Measurements from ENCODE around the gene SCARB1.
"Not testable (repeated sequence)": the region's sequence is repeated elsewhere in the genome, so short reads cannot be mapped to it uniquely, and the experiment has no call there.

GRCh38 chr12:124887766-124888165 lies 24.1 kb upstream of the SCARB1 start:
- TF ChIP-seq ZBTB8A (tag by site-specific recombination; IDR thresholded peaks at IDR 0.05); ZNF366 (tag by site-specific recombination; conservative IDR thresholded peaks at IDR 0.05); CTCF (tag by site-specific recombination; IDR thresholded peaks at IDR 0.05); ZBTB49 (tag by site-specific recombination; IDR thresholded peaks at IDR 0.05; ENCODE audit: low read depth); PRDM1 (tag by site-specific recombination; IDR thresholded peaks at IDR 0.05); REPIN1 (tag by site-specific recombination; IDR thresholded peaks at IDR 0.05; ENCODE audit: low read depth); YY1 (tag by site-specific recombination; IDR thresholded peaks at IDR 0.05): not testable (repeated sequence)
